GM18867 (cell line): ENCODE data around the gene ZNF667.

Source experiments
- ATAC-seq: cut with Tn5 transposase; IDR thresholded peaks from one replicate; pipeline ENCODE4 v1.9.1; 2021; ENCODE audit warnings: mild to moderate bottlenecking, moderate library complexity; ENCODE audit not compliant: unreplicated experiment

ZNF667 gene

DNA sequence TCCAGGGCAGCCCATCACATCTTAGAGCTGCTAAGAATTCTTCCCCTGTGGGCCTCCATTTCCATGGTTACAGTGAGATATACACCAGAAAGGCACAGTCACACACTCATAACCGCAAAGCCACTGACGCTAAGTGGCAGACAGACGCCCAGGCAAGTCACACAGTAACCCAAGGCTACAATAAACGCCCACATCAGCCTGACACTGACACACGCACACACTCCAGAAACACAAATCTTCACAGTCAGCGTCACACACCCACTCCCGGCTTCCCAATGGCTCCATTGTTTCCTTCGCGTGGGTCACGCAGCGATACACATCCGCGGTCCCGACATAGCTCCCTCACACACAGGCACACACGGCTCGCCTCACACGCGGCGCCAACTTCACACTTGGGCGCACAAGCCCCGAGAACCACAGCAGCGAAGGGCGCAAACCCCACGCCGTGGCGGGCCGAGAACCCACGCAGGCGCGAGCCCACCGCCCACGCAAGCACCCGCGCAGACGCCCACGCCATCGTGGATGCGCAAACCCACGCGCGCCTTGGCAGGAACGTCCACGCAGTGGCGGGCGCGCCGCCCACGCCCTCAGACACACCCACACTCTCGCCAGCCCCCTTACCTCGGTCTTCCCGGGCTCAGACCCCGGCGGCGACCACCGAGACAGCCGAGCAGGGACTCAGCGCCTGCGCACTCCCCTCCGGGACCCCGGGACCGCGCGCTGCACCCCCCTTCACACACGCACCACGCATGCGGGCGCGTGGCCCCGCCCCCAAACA lies at the start of gene ZNF667:
TSS of gene ZNF667 (minus strand) at position 695 of the 778 bp plus-strand sequence. CDS start 14,975 bp downstream, outside the sequence.
- ATAC-seq = no peak

DNA sequence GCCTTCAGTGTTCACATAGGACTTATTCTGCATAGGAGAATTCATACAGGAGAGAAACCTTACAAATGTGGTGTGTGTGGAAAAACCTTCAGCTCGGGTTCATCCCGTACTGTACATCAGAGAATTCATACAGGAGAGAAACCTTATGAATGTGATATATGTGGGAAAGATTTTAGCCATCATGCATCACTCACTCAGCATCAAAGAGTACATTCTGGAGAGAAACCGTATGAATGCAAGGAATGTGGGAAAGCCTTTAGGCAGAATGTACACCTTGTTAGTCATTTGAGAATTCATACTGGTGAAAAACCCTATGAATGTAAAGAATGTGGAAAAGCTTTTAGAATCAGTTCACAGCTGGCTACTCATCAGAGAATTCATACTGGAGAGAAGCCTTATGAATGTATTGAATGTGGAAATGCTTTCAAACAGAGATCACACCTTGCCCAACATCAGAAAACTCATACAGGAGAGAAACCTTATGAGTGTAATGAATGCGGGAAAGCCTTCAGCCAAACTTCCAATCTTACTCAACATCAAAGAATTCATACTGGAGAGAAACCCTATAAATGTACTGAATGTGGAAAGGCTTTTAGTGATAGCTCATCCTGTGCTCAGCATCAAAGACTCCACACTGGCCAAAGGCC lies 48.2 kb upstream of the ZNF667 start:
- ATAC-seq = no peak

DNA sequence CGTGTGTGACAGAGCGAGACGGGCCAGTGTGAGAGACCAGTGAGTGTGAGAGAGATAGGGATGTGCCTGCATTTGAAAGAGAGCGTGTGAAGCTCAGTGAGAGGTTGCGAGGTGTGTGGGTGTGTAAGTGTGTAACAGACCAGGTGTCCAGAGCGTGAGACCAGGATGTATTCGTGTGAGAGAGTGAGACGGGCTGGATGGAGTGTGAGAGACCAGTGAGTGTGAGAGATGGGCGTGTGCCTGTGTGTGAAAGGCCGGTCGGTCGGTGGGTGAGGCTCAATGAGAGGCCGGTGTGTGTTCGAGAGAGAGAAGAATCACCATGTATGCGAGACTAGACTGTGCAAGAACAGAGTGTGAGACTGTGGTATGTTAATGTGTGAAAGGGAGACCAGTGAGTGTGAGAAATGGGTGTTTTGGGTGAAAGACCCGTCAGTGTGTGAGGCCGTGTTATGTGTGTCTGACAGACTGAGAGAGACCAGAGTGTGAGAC lies 31.2 kb upstream of the ZNF667 start:
- no peak for ATAC-seq

DNA sequence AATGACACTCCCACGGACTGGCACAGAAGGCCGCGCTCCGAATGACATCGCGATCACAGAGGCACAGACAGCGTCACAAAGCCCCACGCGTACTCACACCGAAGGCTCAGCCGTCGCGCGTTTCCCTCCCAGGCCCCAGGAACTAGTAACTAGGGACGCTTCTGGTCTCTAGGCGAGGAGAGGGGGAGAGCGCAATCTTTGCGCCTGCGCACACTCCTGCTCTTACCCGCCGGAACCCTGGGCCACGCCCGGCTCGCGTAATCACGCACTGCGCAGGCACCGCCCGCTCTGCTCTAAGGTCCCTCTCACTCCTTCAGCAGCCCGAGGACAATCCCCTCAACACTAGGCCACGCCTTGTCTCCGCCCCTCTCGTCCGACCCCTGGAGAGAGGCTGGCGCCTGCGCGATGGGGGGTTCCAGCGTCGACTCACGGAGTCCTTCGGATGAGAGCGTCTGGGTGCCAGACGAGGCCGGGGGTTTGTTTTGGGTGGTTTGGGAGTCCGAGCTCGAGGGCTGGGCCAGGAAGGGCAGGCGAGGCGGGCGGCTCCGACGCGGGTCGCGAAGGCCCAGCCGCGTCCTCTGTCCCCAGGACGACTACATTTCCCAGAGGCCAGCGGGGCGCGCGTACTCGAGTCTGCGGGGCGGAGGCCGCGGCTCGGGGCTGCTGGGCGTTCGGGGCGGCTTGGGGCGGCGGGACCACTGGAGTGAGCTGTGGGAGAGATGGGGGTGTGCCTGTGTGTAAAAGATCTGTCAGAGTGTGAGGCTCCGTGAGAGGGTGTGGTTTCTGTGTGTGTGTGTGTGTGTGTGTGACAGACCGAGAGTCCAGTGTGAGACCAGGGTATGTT lies 30.5 kb upstream of the ZNF667 start, which contains the start of gene ZNF471:
TSS of gene ZNF471 (plus strand) at position 410 of the 844 bp plus-strand sequence. CDS start 3,717 bp downstream, outside the sequence.
- ATAC-seq = no peak

DNA sequence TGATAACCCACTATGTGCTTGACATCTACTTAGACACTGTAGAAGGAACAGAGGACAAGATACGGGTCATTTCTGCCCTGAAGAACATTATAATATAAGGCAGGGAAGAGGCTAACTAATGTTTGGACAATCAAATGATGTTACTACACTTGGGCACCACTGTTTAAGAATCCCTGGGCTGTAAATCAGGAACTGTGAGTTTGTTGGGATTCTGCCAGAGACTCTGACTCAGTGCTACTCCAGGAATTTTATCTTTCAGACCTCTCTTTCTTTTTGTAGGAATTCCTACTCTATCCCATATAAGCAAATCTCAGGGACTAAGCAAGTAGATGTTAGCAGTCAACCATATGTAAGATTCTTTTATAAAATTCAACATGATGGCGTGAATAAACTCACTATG lies 27.4 kb upstream of the ZNF667 start:
- no peak for ATAC-seq

DNA sequence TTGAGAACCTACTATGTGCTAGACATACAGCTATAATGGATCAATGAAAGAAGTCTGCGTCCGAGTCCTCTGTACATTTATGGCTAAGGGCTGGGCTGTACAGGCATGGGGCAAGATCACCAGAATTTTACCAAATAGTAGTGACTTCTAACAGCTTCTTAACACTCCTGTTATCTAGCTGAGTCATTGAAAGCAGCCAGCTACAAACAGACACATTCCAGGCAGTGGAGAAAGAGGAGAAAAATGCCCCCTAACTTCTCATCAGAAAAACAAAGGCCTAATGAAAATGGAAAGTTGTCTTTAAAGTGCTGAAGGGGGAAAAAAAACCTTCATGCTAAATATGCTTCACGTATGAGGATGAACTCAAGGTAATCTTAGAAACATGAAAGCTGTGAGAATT lies 14.3 kb upstream of the ZNF667 start:
- ATAC-seq = no peak

DNA sequence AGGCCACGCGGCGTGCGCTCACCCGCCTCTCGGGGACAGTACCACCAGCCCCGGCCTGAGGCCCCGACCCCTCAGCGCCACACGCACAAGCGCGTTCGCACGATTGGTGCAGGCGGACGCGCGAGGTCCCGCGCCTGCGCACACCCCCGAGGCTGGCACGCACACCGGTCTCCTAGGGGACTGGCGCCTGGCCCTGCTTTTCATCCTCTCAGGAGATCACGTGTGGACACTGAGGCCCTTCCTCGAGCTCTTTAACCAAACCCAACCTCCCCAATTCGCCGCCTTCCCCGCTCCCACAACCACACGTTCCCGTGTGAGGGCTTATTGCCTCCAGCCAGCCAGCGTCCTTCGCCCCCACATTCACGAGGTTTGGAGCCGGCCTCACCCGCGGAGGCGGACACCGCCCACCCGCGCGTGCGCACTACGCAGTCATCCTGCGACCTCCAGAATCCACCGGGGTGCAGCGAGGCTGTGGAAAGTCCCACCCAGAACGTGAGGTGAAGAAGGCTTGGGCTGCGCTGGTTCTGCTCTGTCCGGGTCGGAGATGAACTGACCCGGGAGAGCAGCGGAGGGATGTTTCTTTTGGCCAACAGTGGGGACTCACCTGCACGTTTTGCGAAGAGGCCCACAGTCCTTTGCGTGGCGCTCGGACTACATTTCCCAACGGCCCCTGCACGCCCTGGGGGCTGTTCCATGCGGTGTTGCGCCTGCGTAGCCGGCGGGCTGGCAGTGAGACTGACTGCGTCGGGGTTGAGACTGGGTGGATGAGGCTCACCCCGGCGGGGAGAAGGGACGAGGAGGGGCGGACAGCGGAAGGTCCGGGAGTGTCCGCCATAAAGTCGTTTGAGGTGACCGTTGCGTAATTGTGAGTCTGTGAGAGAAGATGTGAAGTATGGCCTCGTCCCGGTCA lies 539 bp upstream of the ZNF667 start:
- ATAC-seq = no peak

DNA sequence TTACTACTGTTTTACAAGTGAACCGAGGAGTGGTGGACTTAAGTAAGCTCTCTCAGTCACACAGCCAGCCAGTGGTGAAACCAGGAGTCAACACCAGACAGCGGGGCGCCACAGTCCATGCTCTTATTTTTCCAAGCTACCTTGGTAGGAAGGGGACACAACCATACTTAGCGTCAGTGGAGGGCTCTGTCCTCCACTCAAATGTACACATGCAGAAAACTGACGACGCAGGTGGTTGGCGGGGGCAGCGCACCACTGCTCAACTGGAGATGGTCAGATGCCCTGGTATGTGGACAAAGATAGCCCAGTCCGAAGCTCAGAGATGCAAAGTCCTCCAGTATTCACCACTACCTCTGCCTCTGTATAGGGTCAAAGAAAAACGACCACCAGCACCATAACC lies 1.1 kb downstream of the ZNF667 start:
- ATAC-seq = no peak

DNA sequence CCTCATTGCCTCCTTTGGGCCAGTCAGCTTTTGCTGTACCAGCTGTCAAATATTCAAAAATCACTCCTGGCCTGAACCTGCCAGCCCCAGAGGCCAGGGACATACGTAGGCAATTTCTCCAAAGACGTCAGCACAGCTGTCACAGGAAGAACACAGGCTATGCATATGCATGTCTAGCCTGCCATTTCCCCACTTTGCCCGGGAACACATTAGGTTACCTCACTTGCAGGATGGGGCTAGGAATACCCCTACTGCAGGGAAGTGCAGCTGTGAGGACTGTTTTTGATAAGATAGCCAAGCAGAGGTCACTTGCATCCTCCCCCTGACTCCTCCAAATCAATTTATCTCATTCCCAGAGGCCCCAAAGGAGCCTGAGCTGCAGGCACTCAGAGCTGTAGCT lies 2.8 kb downstream of the ZNF667 start:
- ATAC-seq = no peak

DNA sequence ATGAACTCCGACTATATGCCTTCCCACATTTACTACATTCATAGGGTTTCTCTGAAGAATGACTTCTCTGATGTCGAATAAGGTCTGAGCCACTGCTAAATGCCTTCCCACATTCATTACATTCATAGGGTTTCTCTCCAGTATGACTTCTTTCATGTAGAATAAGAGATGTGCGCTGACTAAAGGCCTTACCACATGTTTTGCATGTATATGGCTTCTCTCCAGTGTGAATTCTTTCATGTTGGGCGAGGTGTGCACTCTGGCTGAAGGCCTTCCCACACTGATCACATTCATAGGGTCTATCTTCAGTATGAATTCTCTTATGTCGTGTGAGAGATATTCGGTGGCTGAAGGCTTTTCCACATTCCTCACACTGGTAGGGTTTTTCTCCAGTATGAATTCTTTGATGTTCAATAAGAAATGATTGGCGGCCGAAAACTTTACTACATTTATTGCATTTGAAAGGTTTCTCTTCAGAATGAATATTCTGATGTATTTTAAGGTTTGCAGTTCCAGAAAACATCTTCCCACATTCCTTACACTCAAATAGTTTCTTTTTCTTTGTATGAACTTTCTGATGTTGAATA lies 35.8 kb downstream of the ZNF667 start:
- no peak for ATAC-seq

DNA sequence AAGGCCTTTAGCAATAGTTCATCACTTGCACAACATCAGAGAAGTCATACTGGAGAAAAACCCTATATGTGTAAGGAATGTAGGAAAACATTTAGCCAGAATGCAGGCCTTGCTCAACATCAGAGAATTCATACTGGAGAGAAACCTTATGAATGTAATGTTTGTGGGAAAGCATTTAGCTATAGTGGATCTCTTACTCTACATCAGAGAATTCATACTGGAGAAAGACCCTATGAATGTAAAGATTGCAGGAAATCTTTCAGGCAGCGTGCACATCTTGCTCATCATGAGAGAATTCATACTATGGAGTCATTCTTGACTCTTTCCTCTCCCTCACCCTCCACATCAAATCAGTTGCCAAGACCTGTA lies 53.2 kb downstream of the ZNF667 start:
- no peak for ATAC-seq

DNA sequence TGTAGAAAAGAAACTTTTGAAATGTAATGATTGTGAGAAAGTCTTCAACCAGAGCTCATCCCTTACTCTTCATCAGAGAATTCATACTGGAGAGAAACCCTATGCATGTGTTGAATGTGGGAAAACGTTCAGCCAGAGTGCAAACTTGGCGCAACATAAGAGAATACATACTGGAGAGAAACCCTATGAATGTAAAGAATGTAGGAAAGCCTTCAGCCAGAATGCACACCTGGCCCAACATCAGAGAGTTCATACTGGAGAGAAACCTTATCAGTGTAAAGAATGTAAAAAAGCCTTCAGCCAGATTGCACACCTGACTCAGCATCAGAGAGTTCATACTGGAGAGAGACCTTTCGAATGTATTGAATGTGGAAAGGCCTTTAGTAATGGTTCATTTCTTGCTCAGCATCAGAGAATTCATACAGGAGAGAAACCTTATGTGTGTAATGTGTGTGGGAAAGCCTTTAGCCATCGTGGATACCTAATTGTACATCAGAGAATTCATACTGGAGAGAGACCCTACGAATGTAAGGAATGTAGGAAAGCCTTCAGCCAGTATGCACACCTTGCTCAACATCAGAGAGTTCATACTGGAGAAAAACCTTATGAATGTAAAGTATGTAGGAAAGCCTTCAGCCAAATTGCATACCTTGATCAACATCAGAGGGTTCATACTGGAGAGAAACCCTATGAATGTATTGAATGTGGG lies 53.7 kb downstream of the ZNF667 start:
- no peak for ATAC-seq

DNA sequence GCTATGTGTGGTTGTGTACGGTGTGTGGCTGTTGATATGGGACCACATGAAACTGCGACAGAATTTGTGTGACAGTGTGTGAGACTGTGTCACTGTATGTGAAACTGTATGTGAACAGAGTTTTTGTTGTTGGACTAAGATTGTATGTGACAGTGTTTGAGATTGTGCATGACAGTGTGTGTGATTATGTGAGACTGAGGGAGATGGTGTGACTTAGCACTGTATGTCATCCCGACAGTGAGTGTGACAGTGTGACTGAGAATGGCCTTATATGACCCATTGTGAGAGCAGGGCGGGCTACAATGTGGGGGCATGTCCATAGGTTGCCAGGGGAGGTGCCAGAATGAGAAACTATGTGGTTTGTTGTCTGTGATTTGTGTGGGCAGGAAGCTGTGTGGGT lies 72.1 kb downstream of the ZNF667 start:
- no peak for ATAC-seq

DNA sequence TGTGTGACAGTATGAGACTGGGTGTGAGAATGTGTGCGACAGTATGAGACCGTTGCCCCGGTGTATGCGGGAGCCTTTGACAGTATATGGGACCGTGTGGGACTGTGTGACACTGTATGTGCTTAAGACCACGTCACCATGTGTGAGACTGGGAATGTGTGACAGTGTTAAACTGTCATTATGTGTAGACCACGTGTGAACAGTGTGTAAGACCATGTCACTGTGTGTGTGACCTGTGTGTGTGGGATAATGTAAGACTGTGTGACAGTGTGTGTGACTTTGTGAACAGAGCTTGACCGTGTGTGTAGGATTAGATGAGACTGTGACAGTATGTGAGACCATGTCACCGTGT lies 72.5 kb downstream of the ZNF667 start:
- ATAC-seq = no peak

DNA sequence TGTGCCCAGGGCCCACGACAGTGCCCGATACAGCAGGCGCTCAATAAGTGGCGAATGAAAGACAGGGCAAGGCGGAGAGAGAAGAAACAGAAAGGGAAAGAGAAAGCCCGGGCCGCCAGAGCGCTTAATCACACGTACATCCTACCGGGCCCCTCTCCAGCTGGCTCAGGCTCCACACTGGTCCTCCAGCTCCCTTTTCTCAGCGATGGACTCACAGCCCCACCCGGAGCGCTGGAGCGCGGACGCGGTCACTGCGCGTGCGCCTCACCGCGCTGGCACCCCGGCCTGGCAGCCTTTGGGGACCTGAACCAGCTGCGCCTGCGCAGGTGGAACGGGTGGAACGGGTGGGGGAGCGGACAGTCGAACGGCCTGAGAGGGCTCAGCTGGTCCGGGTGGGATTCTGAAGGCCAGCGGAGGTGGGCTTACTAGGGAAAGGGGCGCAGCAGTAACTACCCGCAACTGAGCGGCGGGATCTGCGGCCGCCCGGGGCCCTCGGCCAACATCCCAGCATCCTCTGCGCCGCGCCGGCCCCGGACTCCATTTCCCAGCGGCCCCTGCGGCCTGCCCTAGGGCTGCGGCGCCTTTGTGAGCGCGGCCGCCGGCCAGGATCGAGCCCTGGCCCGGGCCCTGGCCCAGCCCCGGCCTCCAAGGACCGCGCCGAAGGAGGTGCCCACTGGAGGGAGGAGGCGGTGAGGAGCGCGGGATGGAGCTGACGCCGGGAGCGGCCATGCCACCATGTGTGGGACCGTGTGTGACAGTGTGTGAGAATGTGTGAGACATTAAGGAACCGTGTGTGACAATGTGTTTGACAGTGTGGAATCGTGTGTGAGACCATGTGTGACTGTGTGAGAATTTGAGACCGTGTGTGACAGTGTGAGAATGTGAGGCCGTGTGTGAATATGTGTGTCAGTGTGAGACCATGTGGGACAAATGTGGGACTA lies 73.1 kb downstream of the ZNF667 start, which contains the start of gene ZNF583:
TSS of gene ZNF583 (plus strand) at position 569 of the 941 bp plus-strand sequence. CDS start 2,783 bp downstream, outside the sequence.
- ATAC-seq = peak; percentile 84

DNA sequence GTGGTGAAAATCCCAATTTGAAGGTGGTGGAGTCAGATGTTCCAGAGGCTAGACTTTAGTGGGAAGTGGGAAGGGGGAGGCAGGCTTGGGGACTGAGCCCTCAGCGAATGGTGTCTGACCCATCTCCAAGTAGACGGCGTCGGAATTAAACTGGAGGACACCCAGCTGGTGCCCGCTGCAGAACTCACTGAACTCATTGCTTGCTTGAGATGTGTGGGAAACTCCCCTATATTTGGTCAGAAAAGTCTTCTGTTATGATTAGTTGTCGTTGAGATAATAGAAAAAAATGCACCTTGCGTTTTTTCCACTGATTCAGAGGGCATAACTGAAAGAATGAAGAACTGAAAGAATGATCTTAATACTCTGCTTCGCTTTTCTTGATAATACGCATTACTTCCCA lies 73.9 kb downstream of the ZNF667 start:
- no peak for ATAC-seq

DNA sequence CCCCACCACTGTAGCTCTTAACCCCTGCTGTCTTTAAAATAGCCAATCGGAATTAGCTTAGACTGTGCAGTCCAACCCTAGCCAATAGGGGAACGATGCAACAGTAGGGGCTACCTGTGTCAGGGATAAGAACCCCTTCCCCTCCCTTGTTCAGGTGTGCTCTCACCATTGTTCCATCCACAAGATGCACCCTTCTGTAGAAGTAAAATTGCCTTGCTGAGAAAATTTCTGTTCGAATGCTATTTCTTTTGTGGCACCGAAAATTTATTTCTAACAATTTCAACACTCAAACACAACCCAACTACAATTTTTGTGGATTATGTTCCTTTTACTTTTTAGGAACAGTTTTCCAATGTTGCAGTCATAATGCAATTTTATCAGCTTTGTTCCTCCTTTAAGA lies 76.7 kb downstream of the ZNF667 start:
- no peak for ATAC-seq

DNA sequence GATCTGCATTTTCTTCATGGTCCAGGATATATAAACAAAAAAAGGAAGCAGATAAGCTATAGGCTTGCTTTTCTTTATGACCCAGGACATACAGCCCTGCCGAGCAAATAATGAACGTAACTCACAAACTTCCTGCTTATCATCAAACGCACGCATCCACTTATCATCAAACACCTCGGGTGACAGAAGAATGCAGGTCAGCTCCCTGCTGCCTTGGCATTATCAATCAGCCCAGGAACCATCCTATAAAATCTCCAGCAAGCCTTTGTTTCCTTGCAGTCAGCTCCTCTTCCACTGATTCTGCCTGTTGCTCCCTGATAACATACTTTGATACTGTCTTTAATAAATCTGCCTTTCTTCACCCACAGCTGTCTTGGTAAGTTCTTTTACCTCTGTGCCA lies 78.3 kb downstream of the ZNF667 start:
- no peak for ATAC-seq
